GM13977 (cell line): ENCODE measurements around the gene PELI1.

Source experiments
- DNase-seq: peaks from one replicate; pipeline ENCODE4 v3.0.0; 2012; ENCODE audit warnings: low spot score
- CTCF ChIP-seq: IDR thresholded peaks from 2 replicates; pipeline ENCODE4 v1.5.1; 2012; ENCODE audit warnings: mild to moderate bottlenecking, control low read depth; ENCODE audit not compliant: insufficient read depth; ENCODE audit errors: extremely low read depth, missing control alignments
- in situ Hi-C: fragments of 300-500 bp; cut with MboI; formaldehyde crosslinking; loops from one replicate; pipeline ENCODE4 v1.12.0; 2022; ENCODE audit warnings: low sequenced_read_pairs, low pct_unique_long_range_greater_than_20kb, mixed read lengths, inconsistent platforms; ENCODE audit not compliant: unreplicated experiment

PELI1 gene

GRCh38 chr2:64168756-64169155 lies 24.5 kb upstream of the PELI1 start:
- no peak for TF ChIP-seq CTCF
- in situ Hi-C loops, result no loop called here
- no peak for DNase-seq

GRCh38 chr2:64168201-64168600 lies 24.0 kb upstream of the PELI1 start:
- in situ Hi-C loops, result no loop called here
- no peak for DNase-seq
- no peak for TF ChIP-seq CTCF

GRCh38 chr2:64166637-64167420 lies 22.6 kb upstream of the PELI1 start:
- TF ChIP-seq CTCF, result no peak
- DNase-seq, result no peak
- in situ Hi-C loops, result no loop called here

GRCh38 chr2:64166212-64166611 lies 22.0 kb upstream of the PELI1 start:
- in situ Hi-C loops, result no loop called here
- TF ChIP-seq CTCF, result no peak
- DNase-seq, result no peak

- DNase-seq, result no peak
- in situ Hi-C loops, result no loop called here
- TF ChIP-seq CTCF, result no peak
Observed at GRCh38 chr2:64165706-64166105, 21.5 kb upstream of the PELI1 start.

GRCh38 chr2:64164629-64165028 lies 20.4 kb upstream of the PELI1 start:
- no peak for DNase-seq
- TF ChIP-seq CTCF, result no peak
- in situ Hi-C loops, result no loop called here
